Measurements from ENCODE around the gene FBLIM1.

The FBLIM1 gene, protein sequence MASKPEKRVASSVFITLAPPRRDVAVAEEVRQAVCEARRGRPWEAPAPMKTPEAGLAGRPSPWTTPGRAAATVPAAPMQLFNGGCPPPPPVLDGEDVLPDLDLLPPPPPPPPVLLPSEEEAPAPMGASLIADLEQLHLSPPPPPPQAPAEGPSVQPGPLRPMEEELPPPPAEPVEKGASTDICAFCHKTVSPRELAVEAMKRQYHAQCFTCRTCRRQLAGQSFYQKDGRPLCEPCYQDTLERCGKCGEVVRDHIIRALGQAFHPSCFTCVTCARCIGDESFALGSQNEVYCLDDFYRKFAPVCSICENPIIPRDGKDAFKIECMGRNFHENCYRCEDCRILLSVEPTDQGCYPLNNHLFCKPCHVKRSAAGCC

DNA sequence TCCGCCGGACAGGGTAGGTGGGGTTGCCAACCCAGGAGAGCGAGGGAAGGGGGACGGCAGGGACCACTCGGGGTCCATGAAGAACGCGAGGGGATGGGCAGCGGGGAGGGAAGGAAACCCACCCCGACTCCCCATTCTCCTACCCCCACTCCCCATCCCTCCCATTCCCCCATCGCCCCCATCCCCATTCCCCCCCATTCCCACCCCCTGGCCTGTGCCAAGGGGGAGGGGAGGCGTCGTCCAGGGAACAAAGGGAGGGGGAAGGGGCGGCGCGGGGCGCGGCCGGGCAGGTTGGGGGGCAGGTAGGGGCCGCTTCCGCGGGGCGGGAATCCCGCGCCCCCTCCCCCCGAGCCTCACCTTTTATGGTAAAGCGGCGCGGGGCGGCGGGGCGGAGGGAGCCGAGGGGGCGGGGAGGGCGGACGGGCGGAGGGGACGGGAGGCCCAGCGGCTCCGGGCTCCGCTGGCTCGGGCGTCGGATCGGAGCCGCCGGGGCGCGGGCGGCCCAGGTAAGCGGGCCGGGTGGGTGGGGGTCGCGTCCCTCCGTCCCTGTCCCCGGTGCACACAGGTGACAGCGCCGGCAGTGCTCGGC lies at the start of gene FBLIM1:
Gene FBLIM1, plus strand, starts transcription at position 453 of the 589 bp plus-strand sequence. CDS start 6,189 bp downstream, outside the sequence.
- no peak for DNase-seq

DNA sequence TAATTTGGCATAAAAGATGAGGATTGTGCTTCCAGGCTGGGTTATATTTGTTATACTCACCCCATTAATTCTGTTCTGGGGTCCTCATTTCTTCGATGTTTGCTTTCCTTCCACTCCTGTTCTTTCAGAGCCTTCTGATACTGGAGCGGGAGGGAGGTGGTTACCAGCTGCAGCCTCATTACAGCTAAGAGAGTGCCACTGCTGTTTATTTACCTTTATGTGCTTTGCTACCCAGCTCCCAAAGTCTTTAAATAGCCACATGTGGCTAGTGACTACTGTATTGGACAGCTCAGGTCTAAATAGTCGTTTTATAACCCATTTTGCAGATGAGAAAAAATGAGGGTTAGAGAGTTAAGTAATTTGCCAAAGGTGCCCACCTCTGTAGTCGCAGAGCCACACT lies 49.4 kb upstream of the FBLIM1 start:
- DNase-seq, result no peak

- no peak for DNase-seq
Measured at GRCh38 chr1:15712168-15712567, 46.4 kb upstream of the FBLIM1 start.

DNA sequence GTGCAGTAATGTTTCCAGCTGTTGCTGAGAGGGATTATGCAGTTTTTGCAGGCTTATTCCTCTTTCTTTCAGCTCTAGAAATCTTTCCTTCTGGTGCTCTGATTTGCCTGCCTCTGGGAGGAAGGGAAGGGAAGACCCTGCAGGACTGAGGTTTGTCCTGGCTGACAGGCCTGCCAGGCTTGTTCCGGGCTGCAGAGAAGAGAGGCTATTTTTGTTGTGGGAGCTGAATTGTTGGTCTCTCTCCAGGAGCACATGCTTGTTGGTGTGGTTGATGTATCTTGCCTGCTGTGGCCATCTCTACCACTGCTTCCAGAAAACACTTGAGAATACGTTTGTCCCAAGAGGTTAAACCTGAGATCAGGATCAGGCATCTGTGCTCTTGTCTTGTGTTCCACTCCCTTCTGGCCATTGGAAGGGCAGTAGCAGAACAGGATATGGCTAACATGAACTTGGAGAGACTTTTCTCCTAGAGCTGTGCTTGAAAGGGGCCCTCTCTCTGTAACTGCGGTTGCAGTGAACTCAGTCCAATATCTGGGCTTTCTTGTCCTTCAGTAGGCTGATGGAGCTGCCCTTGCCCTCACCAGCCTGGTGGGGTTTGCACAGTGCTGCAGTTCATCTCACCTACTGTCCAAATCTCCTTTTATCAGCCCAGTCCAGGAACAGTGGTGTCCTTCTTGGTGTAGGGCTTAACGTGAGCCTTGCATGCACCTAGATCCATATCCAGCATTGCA lies 44.0 kb upstream of the FBLIM1 start:
- no peak for DNase-seq

DNA sequence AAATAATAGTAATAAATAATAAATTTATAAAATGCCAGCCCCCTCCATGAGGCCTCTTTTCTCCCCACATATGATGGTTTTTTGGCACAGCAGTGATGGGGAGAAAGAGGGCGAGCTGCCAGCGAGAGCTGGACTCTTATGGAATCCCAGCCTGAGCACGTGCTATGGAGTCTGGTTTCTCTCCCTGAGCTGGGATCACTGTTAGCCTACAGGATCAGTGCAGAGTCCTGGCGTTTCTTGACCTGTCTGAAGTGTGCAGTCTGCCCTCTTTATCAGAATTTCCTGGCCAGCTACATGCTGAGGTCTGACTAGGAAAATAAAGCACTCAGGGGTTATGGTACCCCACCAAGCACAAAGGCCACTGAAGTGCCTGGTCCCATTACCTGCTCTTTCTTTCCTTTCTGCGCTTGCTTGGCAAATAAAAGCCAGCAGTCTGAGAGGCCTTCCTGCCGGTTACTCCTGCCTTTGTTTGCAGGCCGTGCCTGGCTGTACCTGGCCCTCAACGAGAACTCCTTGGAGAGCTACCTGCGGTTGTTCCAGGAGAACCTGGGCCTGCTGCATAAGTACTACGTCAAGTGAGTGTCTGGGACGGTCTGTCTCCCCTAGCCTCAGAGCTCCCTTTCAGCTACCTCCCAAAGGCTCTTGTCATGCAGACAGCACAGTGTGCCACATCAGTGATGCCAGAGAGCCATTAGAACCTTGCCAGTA lies 41.0 kb upstream of the FBLIM1 start:
- no peak for DNase-seq

GRCh38 chr1:15718199-15718601 lies 40.4 kb upstream of the FBLIM1 start:
- no peak for DNase-seq

GRCh38 chr1:15719381-15720120 lies 39.0 kb upstream of the FBLIM1 start:
- no peak for DNase-seq

DNA sequence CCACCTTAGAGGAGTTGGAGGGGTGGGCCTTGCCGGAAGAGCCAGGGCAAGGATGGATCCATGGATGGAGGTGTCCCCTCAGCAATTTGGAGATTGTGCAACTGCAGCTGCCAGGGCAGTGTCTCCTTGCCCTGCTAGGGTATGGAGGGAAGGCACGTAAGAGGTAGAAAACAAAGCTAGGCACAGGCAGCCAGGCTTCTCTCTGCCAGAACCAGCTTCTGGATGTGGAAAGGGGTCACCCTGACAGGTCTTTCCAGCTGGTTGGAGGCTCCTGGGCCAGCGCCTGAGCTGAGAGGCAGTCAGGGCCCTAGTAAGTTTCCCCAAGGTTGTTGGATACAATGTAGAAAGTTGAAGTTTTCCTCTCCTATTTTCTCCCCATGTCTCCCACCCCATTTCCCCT lies 37.7 kb upstream of the FBLIM1 start:
- DNase-seq, result no peak

DNA sequence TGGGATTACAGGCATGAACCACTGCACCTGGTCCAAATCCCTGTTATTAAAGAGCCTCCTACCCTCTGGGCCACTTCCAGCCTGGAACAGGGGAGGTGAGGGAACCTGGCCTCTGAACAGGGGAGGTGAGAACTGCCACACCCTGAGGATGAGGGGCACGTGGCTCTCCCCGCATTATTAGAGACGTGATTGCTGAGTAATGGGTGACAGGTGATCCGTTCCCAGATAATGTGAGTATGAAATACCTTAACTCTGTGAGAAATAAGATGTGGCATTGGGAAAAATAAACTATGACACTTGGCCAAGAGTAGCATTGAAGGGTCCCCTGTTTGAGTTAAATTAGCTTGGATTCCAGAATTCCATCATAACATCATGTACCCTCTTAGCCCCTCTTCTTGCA lies 36.2 kb upstream of the FBLIM1 start:
- no peak for DNase-seq

DNA sequence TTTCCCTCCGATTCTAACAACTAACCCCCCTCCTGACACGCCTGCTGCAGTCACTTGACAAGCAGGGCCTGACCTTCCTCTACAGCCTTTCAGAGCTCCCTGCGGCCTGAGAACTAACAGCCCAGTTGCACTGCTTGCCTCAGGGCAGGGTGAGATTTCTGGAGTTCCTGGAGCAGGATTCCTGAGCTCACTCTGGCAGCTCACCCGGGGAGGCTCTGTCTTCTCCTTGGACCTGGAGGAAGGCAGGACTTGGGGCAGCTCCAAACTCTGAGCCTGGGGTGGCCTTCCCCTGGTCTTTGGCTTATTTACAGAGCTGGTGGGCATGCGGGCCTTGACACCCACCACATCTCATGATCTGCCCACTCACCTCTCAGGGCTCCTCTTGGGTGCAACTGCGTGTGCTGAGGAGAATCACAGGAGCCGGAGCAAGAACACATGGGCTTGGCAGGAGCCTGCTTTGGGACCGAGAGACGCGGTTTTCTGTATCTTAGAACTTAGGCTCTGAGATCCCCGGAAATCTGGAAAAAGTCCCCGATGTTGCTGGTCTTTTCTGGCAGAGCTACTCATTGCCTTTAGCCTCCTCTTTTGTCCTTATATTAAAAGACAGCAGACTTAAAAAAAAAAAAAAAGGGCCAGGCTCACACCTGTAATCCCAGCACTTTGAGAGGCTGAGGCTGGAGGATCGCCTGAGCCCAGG lies 35.6 kb upstream of the FBLIM1 start:
- DNase-seq, result no peak

GRCh38 chr1:15723631-15724246 lies 34.9 kb upstream of the FBLIM1 start:
- DNase-seq, result no peak

DNA sequence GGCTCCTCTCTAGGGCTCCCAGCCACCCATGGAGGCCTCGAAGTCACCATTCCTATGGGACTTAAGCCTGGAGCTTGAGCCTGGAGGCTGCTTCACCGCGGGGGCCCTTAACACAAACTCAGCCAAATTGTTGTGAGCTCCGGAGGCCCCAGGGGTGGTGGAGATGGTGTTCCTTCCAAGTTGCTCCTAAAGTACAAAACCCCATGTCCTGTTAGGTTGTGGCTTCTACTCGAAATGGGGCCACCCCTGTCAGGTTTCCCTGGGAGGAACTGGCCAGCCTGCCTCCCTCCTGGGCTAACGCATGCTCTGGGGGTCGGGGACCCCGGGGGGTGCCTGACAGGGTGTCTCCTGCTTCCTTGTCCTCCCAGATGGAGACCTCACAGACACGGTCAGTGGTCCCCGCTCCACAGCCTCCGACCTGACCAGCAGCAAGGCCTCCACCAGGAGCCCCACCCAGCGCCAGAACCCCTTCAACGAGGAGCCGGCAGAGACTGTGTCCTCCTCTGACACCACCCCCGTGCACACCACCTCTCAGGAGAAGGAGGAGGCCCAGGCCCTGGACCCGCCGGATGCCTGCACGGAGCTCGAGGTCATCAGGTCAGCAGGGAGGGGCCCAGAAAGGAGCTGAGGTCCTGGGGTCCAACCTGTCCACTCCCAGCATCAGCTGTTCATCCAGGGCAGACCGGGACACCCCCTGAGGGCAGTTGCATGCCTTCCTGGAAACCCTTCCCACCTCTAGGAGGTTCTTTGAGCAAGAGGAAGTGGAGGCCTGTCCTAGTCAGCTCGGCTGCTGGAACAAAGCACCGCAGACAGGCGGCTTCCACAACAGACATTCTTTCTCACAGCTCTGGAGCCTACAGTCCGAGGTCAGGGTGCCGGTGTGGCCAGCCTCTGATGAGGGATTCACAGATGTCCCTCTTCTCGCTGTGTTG lies 33.4 kb upstream of the FBLIM1 start:
- DNase-seq, result no peak

DNA sequence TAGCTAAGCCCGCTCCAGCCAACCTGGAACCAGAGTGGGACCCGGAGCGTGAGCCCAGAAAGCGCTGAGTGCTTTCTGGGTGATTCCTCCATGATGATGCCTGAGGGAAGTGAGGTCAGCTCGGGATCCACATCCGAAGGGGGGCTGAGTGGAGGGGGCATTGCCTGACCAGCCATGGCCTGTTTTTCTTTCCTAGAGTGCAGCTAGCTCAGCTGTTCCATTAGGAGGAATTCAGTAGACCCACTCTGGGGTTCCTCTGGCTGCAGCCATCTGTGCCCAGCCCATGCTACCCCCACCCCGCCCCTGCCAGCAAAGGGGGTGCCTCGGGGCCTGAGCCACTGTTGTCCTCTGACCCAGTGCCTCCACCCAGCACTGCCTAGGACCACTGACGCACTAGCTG lies 32.1 kb upstream of the FBLIM1 start:
- DNase-seq, result no peak

GRCh38 chr1:15727021-15727420 lies 31.6 kb upstream of the FBLIM1 start:
- no peak for DNase-seq

DNA sequence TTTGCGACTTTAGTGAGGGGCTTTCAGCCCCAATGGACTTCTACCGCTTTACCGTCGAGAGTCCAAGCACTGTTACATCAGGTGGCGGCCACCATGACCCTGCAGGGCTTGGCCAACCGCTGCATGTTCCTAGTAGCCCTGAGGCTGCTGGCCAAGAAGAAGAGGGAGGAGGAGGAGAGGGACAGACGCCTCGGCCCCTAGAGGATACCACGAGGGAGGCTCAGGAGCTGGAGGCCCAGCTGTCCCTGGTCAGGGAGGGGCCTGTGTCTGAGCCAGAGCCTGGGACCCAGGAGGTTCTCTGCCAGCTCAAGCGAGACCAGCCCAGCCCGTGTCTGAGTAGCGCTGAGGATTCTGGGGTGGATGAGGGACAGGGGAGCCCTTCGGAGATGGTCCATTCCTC lies 31.2 kb upstream of the FBLIM1 start:
- no peak for DNase-seq

GRCh38 chr1:15727866-15728534 lies 30.6 kb upstream of the FBLIM1 start:
- DNase-seq, result no peak

DNA sequence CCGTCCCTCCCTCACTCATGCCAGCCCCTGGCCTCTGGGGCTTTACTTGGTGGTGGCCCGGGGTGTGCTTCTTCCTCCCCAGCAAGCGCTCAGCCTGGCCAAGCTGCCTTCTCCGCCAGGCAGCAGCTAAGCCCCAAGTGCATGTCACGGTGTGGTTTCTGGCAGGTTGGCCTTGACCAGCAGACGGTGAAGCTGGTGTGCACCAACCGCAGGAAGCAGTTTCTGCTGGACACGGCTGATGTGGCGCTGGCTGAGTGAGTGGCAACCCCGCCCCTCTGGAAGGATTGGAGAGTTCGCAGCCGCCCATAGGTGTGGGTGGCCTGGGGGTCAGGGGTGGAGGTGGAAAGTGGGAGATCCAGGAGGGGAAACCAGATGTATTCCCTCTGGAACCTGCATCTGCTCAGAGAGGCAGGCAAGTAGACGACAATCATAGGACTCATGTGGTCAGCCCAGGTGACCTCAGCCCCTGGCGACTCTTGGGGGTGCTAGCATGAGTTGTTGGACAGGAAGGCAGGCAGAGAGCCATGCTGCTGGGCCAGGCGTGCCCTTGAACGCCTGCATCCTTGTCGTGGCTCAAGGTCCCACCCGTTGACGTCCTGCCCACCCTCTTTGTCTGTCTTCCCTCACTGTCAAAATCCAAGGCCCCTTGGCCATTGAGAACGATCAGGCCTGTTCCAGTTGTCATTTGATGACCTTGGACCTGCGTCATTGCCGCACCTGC lies 29.5 kb upstream of the FBLIM1 start:
- DNase-seq, result no peak

DNA sequence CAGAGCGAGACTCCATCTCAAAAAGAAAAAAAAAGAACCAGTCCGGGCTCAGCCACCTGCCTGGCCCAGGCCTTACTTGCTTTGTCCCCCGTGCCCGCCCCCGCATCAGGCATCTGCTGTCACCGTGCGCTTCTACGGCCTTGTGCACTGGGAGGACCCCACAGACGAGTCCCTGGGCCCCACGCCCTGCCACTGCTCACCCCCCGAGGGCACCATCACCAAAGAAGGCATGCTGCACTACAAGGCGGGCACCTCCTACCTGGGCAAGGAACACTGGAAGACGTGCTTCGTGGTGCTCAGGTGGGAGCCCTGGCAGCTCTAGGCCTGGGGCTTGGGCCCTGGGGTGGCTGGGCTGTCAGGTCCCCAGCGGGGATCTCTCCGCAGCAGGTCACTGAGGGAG lies 28.2 kb upstream of the FBLIM1 start:
- no peak for DNase-seq

DNA sequence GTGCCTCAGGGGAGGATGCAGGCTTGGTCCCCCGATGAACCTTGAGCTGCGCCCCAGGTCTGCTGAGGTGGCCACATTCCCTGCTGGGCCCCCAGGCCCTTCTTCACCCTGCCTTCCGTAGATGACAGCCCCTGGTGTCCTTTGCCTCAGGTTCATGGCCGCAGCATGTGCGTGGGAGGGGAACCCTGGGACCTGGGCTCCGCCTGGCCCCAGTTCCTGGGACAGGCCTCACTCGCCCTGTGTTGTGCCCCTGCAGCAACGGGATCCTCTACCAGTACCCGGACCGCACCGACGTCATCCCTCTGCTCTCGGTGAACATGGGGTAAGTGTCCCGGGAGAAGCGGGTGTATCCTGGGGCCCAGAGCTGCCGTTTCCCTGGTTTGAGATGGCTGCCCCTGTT lies 27.7 kb upstream of the FBLIM1 start:
- no peak for DNase-seq
